ENCODE results near the gene METTL8. TPM values are rescaled to one million over a fixed set of nuclear protein-coding genes. Genes with fewer than 3 reads are reported as not detected.

METTL8 gene
- total and polyA plus RNA-seq, 9 donors = 4.5 to 33.0 (median 17.2) TPM

DNA sequence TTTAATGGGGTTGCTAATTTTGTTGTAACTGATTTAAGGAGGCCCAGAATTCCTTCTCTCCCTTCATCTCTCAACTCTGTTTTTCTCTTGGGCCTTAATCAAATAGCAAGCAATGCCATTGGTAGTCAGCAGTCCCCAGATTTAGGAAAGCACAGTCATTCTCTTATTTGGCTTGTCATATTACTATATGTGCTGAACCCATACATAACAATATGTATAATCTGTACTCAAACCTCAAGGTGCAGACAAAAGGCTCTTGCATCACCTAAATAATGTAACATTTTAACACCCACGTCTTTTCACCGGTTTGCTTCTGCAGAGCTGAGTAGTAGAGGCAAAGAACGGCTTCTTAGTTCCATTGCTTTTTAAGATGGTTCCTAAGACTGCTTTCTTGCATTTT, 33.4 kb downstream of the METTL8 start:
- Histone ChIP-seq H3K27ac (no peak overlapping the region), H3K9me3 (no peaks in the 10 kb centered on the region), H3K27me3 (no peaks in the 10 kb centered on the region), H3K36me3 (no peaks in the 10 kb centered on the region), H3K4me1 (ENCODE audit: insufficient read depth) (no peaks in the 10 kb centered on the region), H3K4me3 (no peak overlapping the region)
- intact Hi-C loops (cut with DNase I) = no loop called here
- TF ChIP-seq POLR2A (IDR thresholded peaks at IDR 0.05) (no peak), EP300 (IDR thresholded peaks at IDR 0.05) (no peak)
- TF ChIP-seq, protein P1, sequence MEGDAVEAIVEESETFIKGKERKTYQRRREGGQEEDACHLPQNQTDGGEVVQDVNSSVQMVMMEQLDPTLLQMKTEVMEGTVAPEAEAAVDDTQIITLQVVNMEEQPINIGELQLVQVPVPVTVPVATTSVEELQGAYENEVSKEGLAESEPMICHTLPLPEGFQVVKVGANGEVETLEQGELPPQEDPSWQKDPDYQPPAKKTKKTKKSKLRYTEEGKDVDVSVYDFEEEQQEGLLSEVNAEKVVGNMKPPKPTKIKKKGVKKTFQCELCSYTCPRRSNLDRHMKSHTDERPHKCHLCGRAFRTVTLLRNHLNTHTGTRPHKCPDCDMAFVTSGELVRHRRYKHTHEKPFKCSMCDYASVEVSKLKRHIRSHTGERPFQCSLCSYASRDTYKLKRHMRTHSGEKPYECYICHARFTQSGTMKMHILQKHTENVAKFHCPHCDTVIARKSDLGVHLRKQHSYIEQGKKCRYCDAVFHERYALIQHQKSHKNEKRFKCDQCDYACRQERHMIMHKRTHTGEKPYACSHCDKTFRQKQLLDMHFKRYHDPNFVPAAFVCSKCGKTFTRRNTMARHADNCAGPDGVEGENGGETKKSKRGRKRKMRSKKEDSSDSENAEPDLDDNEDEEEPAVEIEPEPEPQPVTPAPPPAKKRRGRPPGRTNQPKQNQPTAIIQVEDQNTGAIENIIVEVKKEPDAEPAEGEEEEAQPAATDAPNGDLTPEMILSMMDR (IDR thresholded peaks at IDR 0.05) = no peak
- DNase-seq = no peak
- WGBS, 3 donors = 91 to 96% (median 92%) methylated on average over 3 of the region's 3 CpGs

DNA sequence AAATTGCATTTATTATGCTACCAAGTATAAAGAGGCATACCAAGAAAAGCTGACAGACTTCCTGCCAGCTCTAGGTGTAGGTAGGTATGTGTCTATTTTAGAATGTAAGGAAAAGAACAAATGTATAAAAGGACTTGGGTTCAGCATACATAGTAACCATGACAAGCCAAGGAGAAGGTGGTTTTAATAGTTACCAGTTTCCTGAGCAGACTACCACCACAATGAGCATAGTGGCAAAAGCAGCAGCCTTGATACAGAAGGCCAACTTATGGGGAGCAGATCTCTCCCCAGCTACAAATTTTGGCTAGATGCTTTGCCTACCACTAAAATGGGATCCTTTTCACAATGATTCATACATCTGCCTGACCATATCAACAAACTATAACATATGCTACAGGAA, 34.5 kb downstream of the METTL8 start:
- no peak overlapping the region for H3K27ac ChIP-seq
- no peak overlapping the region for H3K4me3 ChIP-seq
- TF ChIP-seq POLR2A (IDR thresholded peaks at IDR 0.05) (no peak), EP300 (IDR thresholded peaks at IDR 0.05) (no peak)
- TF ChIP-seq, protein P1 (IDR thresholded peaks at IDR 0.05) = no peak
- H3K36me3 ChIP-seq = no peaks in the 10 kb centered on the region
- H3K4me1 ChIP-seq (ENCODE audit: insufficient read depth) = no peaks in the 10 kb centered on the region
- intact Hi-C loops (cut with DNase I) = no loop called here
- no peaks in the 10 kb centered on the region for H3K9me3 ChIP-seq
- no peaks in the 10 kb centered on the region for H3K27me3 ChIP-seq
- no peak for DNase-seq

DNA sequence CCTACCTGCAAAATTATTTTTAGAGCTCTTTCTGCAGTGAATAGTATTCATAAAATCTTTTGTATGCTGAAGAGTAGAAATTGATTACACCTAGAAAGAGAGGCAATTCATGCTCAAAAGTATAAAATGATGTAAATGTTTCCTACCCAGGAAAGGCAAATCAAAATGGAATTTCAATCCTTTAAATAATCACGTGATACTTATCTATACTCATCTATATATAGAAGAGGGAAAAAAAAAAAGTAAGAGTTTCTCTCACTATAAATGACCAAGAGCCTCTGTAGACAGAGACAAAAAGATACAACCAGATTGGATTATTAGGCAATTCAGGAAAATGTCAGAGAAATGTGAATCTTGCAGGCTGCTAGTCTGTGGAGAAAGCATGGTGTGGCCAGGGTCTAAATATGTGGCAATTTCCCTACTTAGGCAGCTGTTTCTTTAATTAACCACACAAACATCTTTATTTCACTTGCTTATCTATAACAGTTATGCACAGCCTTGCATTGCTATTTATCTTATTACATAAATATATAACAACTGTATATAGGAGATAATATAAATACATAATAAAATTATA, 39.5 kb downstream of the METTL8 start:
- no peaks in the 10 kb centered on the region for H3K9me3 ChIP-seq
- H3K27ac ChIP-seq = no peak overlapping the region
- no peaks in the 10 kb centered on the region for H3K27me3 ChIP-seq
- no peaks in the 10 kb centered on the region for H3K36me3 ChIP-seq
- intact Hi-C loops (cut with DNase I) = no loop called here
- 42 to 67% (median 58%) methylated on average over 1 of the region's 1 CpG for WGBS, 3 donors
- TF ChIP-seq POLR2A (IDR thresholded peaks at IDR 0.05) (no peak), EP300 (IDR thresholded peaks at IDR 0.05) (no peak)
- TF ChIP-seq, protein P1 (IDR thresholded peaks at IDR 0.05) = no peak
- no peak overlapping the region for H3K4me3 ChIP-seq
- no peak for DNase-seq
- no peaks in the 10 kb centered on the region for H3K4me1 ChIP-seq (ENCODE audit: insufficient read depth)

DNA sequence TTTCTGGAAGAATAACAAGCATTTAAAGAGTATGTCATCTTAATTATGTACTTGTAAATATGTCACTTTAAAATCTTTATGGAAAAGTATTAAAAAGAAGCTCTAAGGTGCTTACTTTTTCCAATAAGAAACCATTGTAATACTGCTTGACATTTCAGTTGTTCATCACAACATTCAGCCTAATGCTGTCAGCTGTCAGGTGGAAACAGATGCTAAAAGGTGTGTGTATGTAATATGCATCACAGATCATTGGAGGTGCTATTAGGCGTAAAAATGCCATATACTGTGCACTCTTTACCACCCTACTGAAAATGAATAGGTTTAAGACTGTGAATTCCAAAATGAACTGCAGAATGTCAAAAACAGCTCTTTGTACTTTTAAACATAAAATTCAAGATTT, 40.3 kb downstream of the METTL8 start:
- Histone ChIP-seq H3K4me1 (ENCODE audit: insufficient read depth) (no peaks in the 10 kb centered on the region), H3K4me3 (no peak overlapping the region), H3K27ac (no peak overlapping the region), H3K36me3 (no peaks in the 10 kb centered on the region), H3K9me3 (no peaks in the 10 kb centered on the region), H3K27me3 (no peaks in the 10 kb centered on the region)
- intact Hi-C loops (cut with DNase I) = no loop called here
- TF ChIP-seq EP300 (IDR thresholded peaks at IDR 0.05) (no peak), POLR2A (IDR thresholded peaks at IDR 0.05) (no peak)
- TF ChIP-seq, protein P1 (IDR thresholded peaks at IDR 0.05) = no peak
- WGBS, 3 donors = 93 to 100% (median 96%) methylated on average over 1 of the region's 1 CpG
- no peak for DNase-seq
